Fibroblast of lung (primary cell): ENCODE data around the gene FUNDC1.

ENCODE experiments used
- CTCF ChIP-seq, 2 donors: IDR thresholded peaks in 1 of 2; conservative IDR thresholded peaks in 1 of 2; 1 replicate in 1 of 2; 2 replicates in 1 of 2; pipeline ENCODE4 v1.5.1; 2011 to 2012; ENCODE audit warnings: low read length in 2 of 2, control low read depth in 1 of 2, inconsistent platforms in 1 of 2, low read depth in 1 of 2, mild to moderate bottlenecking in 1 of 2
- EZH2 ChIP-seq: IDR thresholded peaks from 2 replicates; pipeline ENCODE4 v1.5.1; 2012; ENCODE audit warnings: low read length, control low read depth, mild to moderate bottlenecking; ENCODE audit errors: missing control alignments

GRCh38 chrX:44550563-44550962 is 7.9 kb upstream of the FUNDC1 start:
- TF ChIP-seq CTCF (conservative IDR thresholded peaks at IDR 0.05 in 1 of 2, IDR thresholded peaks at IDR 0.05 in 1 of 2; ENCODE audit: low read depth in 1 of 2, low read length in 2 of 2) = no peak
- no peak for TF ChIP-seq EZH2
